HUES64 (cell line): Measurements from ENCODE around the gene PIK3CD.

Experiments used
- H3K27ac ChIP-seq: 2 replicates; pipeline ENCODE4 v1.7.0; 2013; ENCODE audit warnings: low read depth, low read length, inconsistent platforms
- H3K27me3 ChIP-seq: 2 replicates; pipeline ENCODE4 v1.6.1; 2013; ENCODE audit warnings: mild to moderate bottlenecking, low read length; ENCODE audit not compliant: insufficient read depth
- H3K36me3 ChIP-seq: 2 replicates; pipeline ENCODE4 v1.6.1; 2013; ENCODE audit warnings: mild to moderate bottlenecking, low read length; ENCODE audit not compliant: insufficient read depth
- H3K4me1 ChIP-seq: 2 replicates; pipeline ENCODE4 v1.6.1; 2013; ENCODE audit warnings: mild to moderate bottlenecking, low read length, moderate library complexity; ENCODE audit not compliant: insufficient read depth
- H3K4me3 ChIP-seq: 2 replicates; pipeline ENCODE4 v1.5.1; 2013; ENCODE audit warnings: mild to moderate bottlenecking, low read length, moderate library complexity
- H3K9ac ChIP-seq: 2 replicates; pipeline ENCODE4 v1.6.1; 2013; ENCODE audit warnings: mild to moderate bottlenecking, low read depth, low read length
- H3K9me3 ChIP-seq: 2 replicates; pipeline ENCODE4 v1.6.1; 2013; ENCODE audit warnings: low read depth, low read length; ENCODE audit not compliant: insufficient read depth
- WGBS: fragments of 150-250, 120-280 bp; methylation state at CpG from one replicate; pipeline ENCODE4 v1.1.7; 2013; ENCODE audit warnings: missing lambda C conversion rate; 5-methylcytosine and 5-hydroxymethylcytosine counted together

The PIK3CD gene

DNA sequence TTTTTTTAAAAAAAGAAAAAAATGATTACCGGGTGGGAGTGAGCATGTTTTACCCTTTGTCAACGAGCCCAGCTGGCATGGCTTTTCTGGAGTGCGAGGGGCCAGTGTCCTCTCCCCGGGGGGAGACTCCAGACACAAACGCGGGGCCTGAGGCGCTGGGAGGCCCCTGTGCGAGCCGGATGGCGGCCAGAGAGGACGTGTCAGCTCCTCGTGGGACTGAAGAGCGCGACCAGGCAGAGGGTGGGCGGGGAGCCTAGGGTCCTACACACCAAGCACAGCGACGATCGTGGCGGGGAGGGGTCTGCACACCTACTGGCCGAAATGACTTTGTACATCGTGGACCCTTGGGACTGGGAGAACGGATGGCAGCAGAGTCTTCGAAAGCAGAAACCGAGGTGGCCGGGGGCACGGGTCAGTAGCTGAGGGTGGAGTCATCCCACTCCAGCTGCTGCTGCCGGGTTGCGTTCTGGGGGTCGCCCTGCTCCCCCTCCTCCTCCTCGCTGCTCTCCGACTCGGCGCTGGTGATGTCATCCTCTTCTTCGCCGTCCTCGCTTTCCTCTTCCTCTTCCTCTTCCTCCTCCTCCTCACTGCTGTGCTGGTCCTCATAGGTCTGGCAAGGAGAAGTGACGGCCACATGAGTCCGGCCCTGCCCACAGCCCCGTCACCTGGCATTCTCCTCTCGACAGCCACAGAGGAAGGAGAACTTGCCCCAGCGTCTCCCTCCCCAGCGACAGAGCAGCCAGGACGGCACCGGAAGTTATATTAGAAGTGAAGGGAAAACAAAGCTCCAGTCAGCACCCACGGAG, 78.8 kb downstream of the PIK3CD start:
- Histone ChIP-seq H3K27me3 (no peaks in the 10 kb centered on the region), H3K9ac (no peak overlapping the region), H3K4me1 (no peaks in the 10 kb centered on the region), H3K27ac (no peak overlapping the region), H3K9me3 (no peaks in the 10 kb centered on the region), H3K4me3 (no peak overlapping the region), H3K36me3 (peaks cover 75% of the 10 kb centered on the region)
- WGBS = 93% methylated on average over 45 of the region's 45 CpGs

GRCh38 chr1:9731051-9731537, 79.6 kb downstream of the PIK3CD start:
- Histone ChIP-seq H3K4me3 (no peak overlapping the region), H3K4me1 (no peaks in the 10 kb centered on the region), H3K9ac (no peak overlapping the region), H3K27me3 (no peaks in the 10 kb centered on the region), H3K27ac (no peak overlapping the region), H3K36me3 (peaks cover 83% of the 10 kb centered on the region), H3K9me3 (no peaks in the 10 kb centered on the region)
- 97% methylated on average over 31 of the region's 31 CpGs for WGBS

GRCh38 chr1:9731561-9731960, 80.0 kb downstream of the PIK3CD start:
- Histone ChIP-seq H3K9me3 (no peaks in the 10 kb centered on the region), H3K36me3 (peaks cover 88% of the 10 kb centered on the region), H3K27me3 (no peaks in the 10 kb centered on the region), H3K27ac (no peak overlapping the region), H3K4me1 (no peaks in the 10 kb centered on the region), H3K4me3 (no peak overlapping the region), H3K9ac (no peak overlapping the region)
- WGBS = 97% methylated on average over 18 of the region's 18 CpGs

DNA sequence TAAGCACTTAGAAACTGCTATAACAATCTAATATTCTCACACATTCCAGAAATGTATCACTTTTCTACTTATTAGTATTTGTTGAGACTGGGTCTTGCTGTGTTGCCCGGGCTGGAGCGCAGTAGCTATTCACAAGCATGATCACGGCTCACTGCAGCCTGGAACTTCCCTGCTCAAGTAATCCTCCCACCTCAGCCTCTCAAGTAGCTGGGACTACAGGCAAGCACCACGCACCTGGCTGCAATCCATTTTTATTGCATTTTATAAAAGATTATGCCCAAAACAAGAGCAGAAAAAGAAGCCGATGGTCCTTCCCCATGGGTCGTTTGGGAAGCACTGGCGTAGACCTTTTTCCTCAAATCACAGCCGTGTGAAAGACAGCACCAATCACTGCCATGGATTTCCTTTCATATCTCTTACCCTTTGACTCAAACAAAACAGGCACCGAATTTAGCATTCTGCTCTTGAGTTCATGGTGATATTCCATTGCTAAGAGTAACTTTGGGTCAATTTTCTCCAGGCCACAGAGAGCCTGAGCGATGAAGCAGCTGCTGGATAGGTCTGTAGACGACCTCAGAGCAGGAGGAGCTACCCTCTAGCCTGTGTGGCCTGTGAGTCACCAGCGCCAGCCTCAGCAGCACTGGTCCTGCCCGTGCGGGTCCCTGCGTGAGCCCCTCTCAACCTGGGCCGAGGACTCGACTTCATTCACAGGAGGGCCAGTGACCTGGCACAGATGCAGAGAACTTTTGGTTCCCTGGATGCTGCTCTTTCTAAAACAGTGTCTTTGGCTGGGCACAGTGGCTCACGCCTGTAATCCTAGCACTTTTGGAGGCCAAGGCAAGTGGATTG, 80.8 kb downstream of the PIK3CD start:
- Histone ChIP-seq H3K36me3 (peaks cover 94% of the 10 kb centered on the region), H3K27ac (no peak overlapping the region), H3K4me3 (no peak overlapping the region), H3K9ac (no peak overlapping the region), H3K4me1 (no peaks in the 10 kb centered on the region), H3K27me3 (no peaks in the 10 kb centered on the region), H3K9me3 (no peaks in the 10 kb centered on the region)
- 96% methylated on average over 18 of the region's 18 CpGs for WGBS

- peaks cover 97% of the 10 kb centered on the region for H3K36me3 ChIP-seq
- no peaks in the 10 kb centered on the region for H3K27me3 ChIP-seq
- H3K4me3 ChIP-seq = no peak overlapping the region
- no peaks in the 10 kb centered on the region for H3K9me3 ChIP-seq
- H3K4me1 ChIP-seq = no peaks in the 10 kb centered on the region
- H3K9ac ChIP-seq = no peak overlapping the region
- H3K27ac ChIP-seq = no peak overlapping the region
- 96% methylated on average over 14 of the region's 14 CpGs for WGBS
Observed at GRCh38 chr1:9733160-9733789, 81.7 kb downstream of the PIK3CD start.

DNA sequence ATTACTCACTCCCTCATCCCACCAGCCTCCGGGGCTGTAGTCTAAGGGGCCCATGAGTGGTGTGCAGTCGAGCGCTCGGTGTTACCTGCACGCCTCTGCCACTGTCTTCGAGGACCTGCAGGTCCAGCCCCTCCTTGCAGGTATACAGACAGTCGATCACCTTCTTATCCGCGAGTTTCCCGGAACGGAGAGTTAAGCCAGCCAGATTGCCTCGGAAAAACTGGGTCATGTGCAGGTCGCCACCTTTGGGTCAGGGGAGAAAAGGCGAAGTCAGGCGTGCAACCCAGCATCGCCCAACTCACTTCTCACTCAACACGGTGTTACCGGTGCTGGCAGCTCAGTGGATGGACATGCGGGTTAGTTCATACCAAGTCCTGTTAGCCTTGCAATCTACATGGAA, 84.3 kb downstream of the PIK3CD start:
- Histone ChIP-seq H3K27me3 (no peaks in the 10 kb centered on the region), H3K27ac (no peak overlapping the region), H3K4me3 (no peak overlapping the region), H3K36me3 (peaks cover 94% of the 10 kb centered on the region), H3K9ac (no peak overlapping the region), H3K9me3 (no peaks in the 10 kb centered on the region), H3K4me1 (no peaks in the 10 kb centered on the region)
- 96% methylated on average over 19 of the region's 19 CpGs for WGBS

- H3K27me3 ChIP-seq = no peaks in the 10 kb centered on the region
- H3K36me3 ChIP-seq = peaks cover 94% of the 10 kb centered on the region
- H3K4me1 ChIP-seq = no peaks in the 10 kb centered on the region
- H3K9me3 ChIP-seq = no peaks in the 10 kb centered on the region
- H3K27ac ChIP-seq = no peak overlapping the region
- H3K9ac ChIP-seq = no peak overlapping the region
- H3K4me3 ChIP-seq = no peak overlapping the region
- 97% methylated on average over 5 of the region's 5 CpGs for WGBS
Observed at GRCh38 chr1:9736241-9736640, 84.7 kb downstream of the PIK3CD start.

- no peak overlapping the region for H3K4me3 ChIP-seq
- no peak overlapping the region for H3K9ac ChIP-seq
- no peaks in the 10 kb centered on the region for H3K27me3 ChIP-seq
- no peak overlapping the region for H3K27ac ChIP-seq
- 97% methylated on average over 9 of the region's 9 CpGs for WGBS
- peaks cover 94% of the 10 kb centered on the region for H3K36me3 ChIP-seq
- no peaks in the 10 kb centered on the region for H3K9me3 ChIP-seq
- H3K4me1 ChIP-seq = no peaks in the 10 kb centered on the region
Observed at GRCh38 chr1:9737057-9737456, 85.5 kb downstream of the PIK3CD start.

GRCh38 chr1:9737671-9738070, 86.1 kb downstream of the PIK3CD start:
- H3K36me3 ChIP-seq = peaks cover 94% of the 10 kb centered on the region
- 93% methylated on average over 10 of the region's 10 CpGs for WGBS

DNA sequence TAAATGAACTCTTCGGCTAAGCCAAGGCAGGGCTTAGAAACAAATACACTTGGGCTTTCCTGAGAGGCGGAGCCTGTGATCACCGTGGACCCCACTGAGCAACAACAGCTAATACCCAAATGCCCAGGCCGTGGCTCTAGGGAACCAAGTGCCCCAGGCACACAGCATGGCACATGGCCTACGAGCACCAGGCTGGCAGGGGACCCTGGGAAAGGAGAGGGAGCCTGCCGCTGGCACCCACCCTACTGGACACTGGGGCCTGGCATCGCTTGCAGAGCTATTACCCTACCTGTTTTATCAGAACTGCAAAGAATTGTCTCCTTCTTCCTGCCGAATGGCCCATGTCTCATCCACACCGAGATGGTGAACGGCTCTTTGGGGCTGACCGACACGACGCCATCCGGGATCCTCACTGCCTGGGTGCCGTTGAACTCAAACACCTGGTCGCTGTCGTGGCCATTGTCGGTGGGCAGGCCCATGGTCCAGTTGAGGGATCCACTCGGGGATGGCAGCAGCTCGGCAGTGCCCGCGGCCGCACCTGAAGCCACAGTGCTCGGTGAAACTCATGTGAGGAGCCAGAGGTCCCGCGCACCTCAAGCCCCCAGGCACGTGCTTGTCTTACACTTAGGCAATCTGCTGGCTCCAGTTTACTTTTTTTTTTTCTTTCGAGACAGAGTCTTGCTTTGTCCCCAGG, 92.7 kb downstream of the PIK3CD start:
- Histone ChIP-seq H3K4me1 (no peaks in the 10 kb centered on the region), H3K9me3 (no peaks in the 10 kb centered on the region), H3K4me3 (no peak overlapping the region), H3K9ac (no peak overlapping the region), H3K27me3 (no peaks in the 10 kb centered on the region), H3K36me3 (peaks cover 86% of the 10 kb centered on the region), H3K27ac (no peak overlapping the region)
- WGBS = 96% methylated on average over 28 of the region's 28 CpGs

More at GRCh38 chr1:9737671-9738070, 86.1 kb downstream of the PIK3CD start:
- no peaks in the 10 kb centered on the region for H3K27me3 ChIP-seq
- no peak overlapping the region for H3K27ac ChIP-seq
- no peak overlapping the region for H3K4me3 ChIP-seq
- no peaks in the 10 kb centered on the region for H3K9me3 ChIP-seq
- H3K9ac ChIP-seq = no peak overlapping the region
- H3K4me1 ChIP-seq = no peaks in the 10 kb centered on the region
